SK-N-SH treated with all-trans-retinoic acid at 6 μM for 48 hours (cell line): Measurements from ENCODE around the gene SKIL.
A peak's percentile ranks its signal among the peaks of the same experiment; 100 is the strongest.
"Not testable (repeated sequence)": the region's sequence is repeated elsewhere in the genome, so short reads cannot be mapped to it uniquely, and the experiment has no call there.

Experiments used
- ATAC-seq: fragments of 200-7000 bp; cut with Tn5 transposase; 3 replicates; pipeline ENCODE4 v1.9.1; 2020; ENCODE audit warnings: mild to moderate bottlenecking, moderate library complexity
- ARNTL ChIP-seq: fragments of 450-650 bp; formaldehyde crosslinking; IDR thresholded peaks from 2 replicates; pipeline ENCODE4 v1.5.0; 2020; ENCODE audit warnings: low read depth, mild to moderate bottlenecking, moderate library complexity, borderline replicate concordance
- BACH2 ChIP-seq: fragments of 250-450 bp; sonication (Bioruptor Pico); IDR thresholded peaks from 2 replicates; pipeline ENCODE4 v1.9.0; 2021; ENCODE audit warnings: mild to moderate bottlenecking, borderline replicate concordance
- CREB5 ChIP-seq: fragments of 250-450 bp; sonication (Bioruptor Pico); IDR thresholded peaks from 2 replicates; pipeline ENCODE4 v1.5.1; 2020; ENCODE audit warnings: low read depth, mild to moderate bottlenecking, moderate library complexity
- CSDC2 ChIP-seq: fragments of 250-450 bp; sonication (Bioruptor Pico); IDR thresholded peaks from 2 replicates; pipeline ENCODE4 v1.5.0; 2020; ENCODE audit warnings: mild to moderate bottlenecking, moderate library complexity
- ESRRG ChIP-seq: fragments of 250-450 bp; sonication (Bioruptor Pico); IDR thresholded peaks from 2 replicates; pipeline ENCODE4 v1.6.1; 2021; ENCODE audit warnings: mild to moderate bottlenecking
- GLIS3 ChIP-seq: fragments of 250-450 bp; sonication (Bioruptor Pico); IDR thresholded peaks from 2 replicates; pipeline ENCODE4 v1.5.0; 2020; ENCODE audit warnings: mild to moderate bottlenecking, moderate library complexity
- ISL1 ChIP-seq: fragments of 250-450 bp; sonication (Bioruptor Pico); IDR thresholded peaks from 2 replicates; pipeline ENCODE4 v2.1.2; 2022; ENCODE audit warnings: mild to moderate bottlenecking, moderate library complexity
- OSR1 ChIP-seq: fragments of 250-450 bp; sonication (Bioruptor Pico); IDR thresholded peaks from 2 replicates; pipeline ENCODE4 v1.8.0; 2022; ENCODE audit warnings: moderate library complexity, mild to moderate bottlenecking, inconsistent platforms
- PATZ1 ChIP-seq: fragments of 250-450 bp; sonication (Bioruptor Pico); IDR thresholded peaks from 2 replicates; pipeline ENCODE4 v1.8.0; 2020; ENCODE audit warnings: mild to moderate bottlenecking, moderate library complexity, borderline replicate concordance
- PPARA ChIP-seq: fragments of 250-450 bp; sonication (Bioruptor Pico); IDR thresholded peaks from 2 replicates; pipeline ENCODE4 v1.5.0; 2020; ENCODE audit warnings: mild to moderate bottlenecking, borderline replicate concordance
- TCF4 ChIP-seq: fragments of 250-450 bp; sonication (Bioruptor Pico); IDR thresholded peaks from 2 replicates; pipeline ENCODE4 v1.8.0; 2021; ENCODE audit warnings: mild to moderate bottlenecking, moderate library complexity, borderline replicate concordance
- TOX ChIP-seq: fragments of 250-450 bp; sonication (Bioruptor Pico); IDR thresholded peaks from 2 replicates; pipeline ENCODE4 v1.8.0; 2021; ENCODE audit warnings: mild to moderate bottlenecking, moderate library complexity, borderline replicate concordance
- ZC3H10 ChIP-seq: fragments of 250-450 bp; sonication (Bioruptor Pico); IDR thresholded peaks from 2 replicates; pipeline ENCODE4 v1.5.1; 2021; ENCODE audit warnings: mild to moderate bottlenecking, moderate library complexity
- ZFP3 ChIP-seq: fragments of 250-450 bp; sonication (Bioruptor Pico); IDR thresholded peaks from 2 replicates; pipeline ENCODE4 v1.5.0; 2020; ENCODE audit warnings: mild to moderate bottlenecking, moderate library complexity
- ZFP30 ChIP-seq: fragments of 450-650 bp; formaldehyde crosslinking; IDR thresholded peaks from 2 replicates; pipeline ENCODE4 v1.5.0; 2022; ENCODE audit warnings: mild to moderate bottlenecking, moderate library complexity
- ZNF565 ChIP-seq: fragments of 450-650 bp; formaldehyde crosslinking; conservative IDR thresholded peaks from 2 replicates; pipeline ENCODE4 v1.5.0; 2020; ENCODE audit warnings: low read depth, mild to moderate bottlenecking, moderate library complexity
- ZNF70 ChIP-seq: fragments of 450-650 bp; formaldehyde crosslinking; IDR thresholded peaks from 2 replicates; pipeline ENCODE4 v1.5.0; 2020; ENCODE audit warnings: mild to moderate bottlenecking, moderate library complexity
- ZNF8 ChIP-seq: fragments of 450-650 bp; formaldehyde crosslinking; IDR thresholded peaks from 2 replicates; pipeline ENCODE4 v1.5.0; 2020; ENCODE audit warnings: mild to moderate bottlenecking, moderate library complexity
- TF ChIP-seq, protein P1 (sequence below): fragments of 250-450 bp; sonication (Bioruptor Pico); IDR thresholded peaks from 2 replicates; pipeline ENCODE4 v1.8.0; 2021; ENCODE audit warnings: low read depth, mild to moderate bottlenecking, moderate library complexity, borderline replicate concordance
- TF ChIP-seq, protein P2 (sequence below): fragments of 250-450 bp; sonication (Bioruptor Pico); IDR thresholded peaks from 2 replicates; pipeline ENCODE4 v1.5.1; 2021; ENCODE audit warnings: mild to moderate bottlenecking, moderate library complexity

SKIL gene

GRCh38 chr3:170324962-170325361, 32.6 kb upstream of the SKIL start:
- no peak for ATAC-seq
- TF ChIP-seq ZNF565 (CRISPR knock-in tag) = no peak
- no peak for TF ChIP-seq CSDC2 (CRISPR knock-in tag)
- TF ChIP-seq ARNTL = no peak
- no peak for TF ChIP-seq BACH2 (CRISPR knock-in tag)
- no peak for TF ChIP-seq CREB5
- no peak for TF ChIP-seq TOX
- TF ChIP-seq ZNF70 = no peak
- no peak for TF ChIP-seq ZC3H10 (CRISPR knock-in tag)
- TF ChIP-seq ZFP3 (CRISPR knock-in tag) = no peak
- no peak for TF ChIP-seq PATZ1 (CRISPR knock-in tag)
- TF ChIP-seq ZFP30 (CRISPR knock-in tag) = no peak
- no peak for TF ChIP-seq GLIS3 (CRISPR knock-in tag)
- TF ChIP-seq ISL1 = no peak
- TF ChIP-seq PPARA (CRISPR knock-in tag) = no peak
- no peak for TF ChIP-seq TCF4 (CRISPR knock-in tag)
- no peak for TF ChIP-seq ZNF8 (CRISPR knock-in tag)
- TF ChIP-seq, all 23 proteins: peak for 0

GRCh38 chr3:170327040-170327808, 30.3 kb upstream of the SKIL start:
- TF ChIP-seq ZNF565 (CRISPR knock-in tag) (no peak), OSR1 (CRISPR knock-in tag) (no peak), ZC3H10 (CRISPR knock-in tag) (no peak)
- TF ChIP-seq, protein P1, sequence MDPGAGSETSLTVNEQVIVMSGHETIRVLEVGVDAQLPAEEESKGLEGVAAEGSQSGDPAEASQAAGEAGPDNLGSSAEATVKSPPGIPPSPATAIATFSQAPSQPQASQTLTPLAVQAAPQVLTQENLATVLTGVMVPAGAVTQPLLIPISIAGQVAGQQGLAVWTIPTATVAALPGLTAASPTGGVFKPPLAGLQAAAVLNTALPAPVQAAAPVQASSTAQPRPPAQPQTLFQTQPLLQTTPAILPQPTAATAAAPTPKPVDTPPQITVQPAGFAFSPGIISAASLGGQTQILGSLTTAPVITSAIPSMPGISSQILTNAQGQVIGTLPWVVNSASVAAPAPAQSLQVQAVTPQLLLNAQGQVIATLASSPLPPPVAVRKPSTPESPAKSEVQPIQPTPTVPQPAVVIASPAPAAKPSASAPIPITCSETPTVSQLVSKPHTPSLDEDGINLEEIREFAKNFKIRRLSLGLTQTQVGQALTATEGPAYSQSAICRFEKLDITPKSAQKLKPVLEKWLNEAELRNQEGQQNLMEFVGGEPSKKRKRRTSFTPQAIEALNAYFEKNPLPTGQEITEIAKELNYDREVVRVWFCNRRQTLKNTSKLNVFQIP = no peak
- TF ChIP-seq, protein P2, sequence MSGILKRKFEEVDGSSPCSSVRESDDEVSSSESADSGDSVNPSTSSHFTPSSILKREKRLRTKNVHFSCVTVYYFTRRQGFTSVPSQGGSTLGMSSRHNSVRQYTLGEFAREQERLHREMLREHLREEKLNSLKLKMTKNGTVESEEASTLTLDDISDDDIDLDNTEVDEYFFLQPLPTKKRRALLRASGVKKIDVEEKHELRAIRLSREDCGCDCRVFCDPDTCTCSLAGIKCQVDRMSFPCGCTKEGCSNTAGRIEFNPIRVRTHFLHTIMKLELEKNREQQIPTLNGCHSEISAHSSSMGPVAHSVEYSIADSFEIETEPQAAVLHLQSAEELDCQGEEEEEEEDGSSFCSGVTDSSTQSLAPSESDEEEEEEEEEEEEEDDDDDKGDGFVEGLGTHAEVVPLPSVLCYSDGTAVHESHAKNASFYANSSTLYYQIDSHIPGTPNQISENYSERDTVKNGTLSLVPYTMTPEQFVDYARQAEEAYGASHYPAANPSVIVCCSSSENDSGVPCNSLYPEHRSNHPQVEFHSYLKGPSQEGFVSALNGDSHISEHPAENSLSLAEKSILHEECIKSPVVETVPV = no peak
- no peak for ATAC-seq

- ATAC-seq = not testable (repeated sequence)
Observed at GRCh38 chr3:170327868-170328548, 29.5 kb upstream of the SKIL start.

- no peak for TF ChIP-seq CSDC2 (CRISPR knock-in tag)
- TF ChIP-seq TOX = no peak
- no peak for TF ChIP-seq ZFP3 (CRISPR knock-in tag)
- ATAC-seq = peak; percentile 54
Observed at GRCh38 chr3:170330366-170330765, 27.1 kb upstream of the SKIL start.

DNA sequence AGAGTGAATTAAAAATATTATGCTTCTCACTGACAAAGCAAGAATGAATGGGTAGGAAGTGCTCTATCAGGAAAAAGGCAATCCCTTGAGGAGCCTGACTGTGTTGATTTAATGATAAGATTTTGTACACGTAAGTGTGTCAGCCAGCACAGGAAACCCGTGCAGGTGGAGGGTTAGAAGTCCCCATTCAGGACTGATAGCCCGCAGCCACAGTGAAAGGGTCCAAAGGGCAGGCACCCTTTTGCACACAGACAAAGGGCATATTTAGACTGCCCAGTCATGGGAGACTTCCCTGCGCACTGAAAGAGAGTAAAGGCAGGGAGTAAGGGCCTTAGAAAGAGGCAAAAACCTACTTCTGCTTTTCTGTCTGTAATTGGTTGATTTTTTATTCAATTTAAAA, 26.4 kb upstream of the SKIL start:
- ATAC-seq = no peak
- TF ChIP-seq TCF4 (CRISPR knock-in tag) (no peak), ESRRG (no peak)
- TF ChIP-seq, protein P1 = no peak
